GM12892 (cell line): ENCODE data around the gene KAT2A.

Experiments used
- POLR2A ChIP-seq: IDR thresholded peaks from 2 replicates; pipeline ENCODE4 v1.6.1; 2011; ENCODE audit warnings: low read depth, low read length, control low read depth
- POLR2AphosphoS5 ChIP-seq: IDR thresholded peaks from 2 replicates; pipeline ENCODE4 v1.6.1; 2011; ENCODE audit warnings: low read depth, low read length, control low read depth
- TAF1 ChIP-seq: IDR thresholded peaks from 2 replicates; pipeline ENCODE4 v1.6.1; 2011; ENCODE audit warnings: low read depth, mild to moderate bottlenecking, control low read depth, low read length, borderline replicate concordance

DNA sequence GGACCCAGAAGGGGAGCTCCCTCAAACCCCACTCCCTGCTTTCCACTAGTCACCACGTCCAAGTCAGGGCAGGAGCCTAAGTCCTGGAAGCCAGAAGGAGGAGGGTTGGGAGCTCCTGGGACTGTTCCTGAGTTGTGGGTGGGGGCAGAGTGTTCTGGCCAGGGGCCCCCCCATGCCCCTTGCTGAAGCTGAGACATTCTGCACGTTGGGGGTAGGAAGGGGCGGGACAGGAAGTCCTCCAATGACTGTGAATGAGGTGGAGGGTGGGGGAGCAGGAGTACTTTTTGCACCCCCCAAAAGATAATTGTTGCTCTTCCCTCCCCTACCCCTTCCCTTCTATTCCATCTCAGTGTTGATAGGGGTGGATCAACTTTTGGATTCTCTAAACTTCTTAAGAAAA, 49.4 kb downstream of the KAT2A start:
- no peak for TF ChIP-seq POLR2AphosphoS5
- no peak for TF ChIP-seq TAF1
- TF ChIP-seq POLR2A = no peak
